HepG2 (cell line): ENCODE measurements around the gene INO80B. TPM values are rescaled to one million over a fixed set of nuclear protein-coding genes. Genes with fewer than 3 reads are reported as not detected.

Experiments used
- CENPBD1 ChIP-seq: sonication (generic); formaldehyde crosslinking; IDR thresholded peaks from 2 replicates; pipeline ENCODE4 v1.8.0; 2022; ENCODE audit warnings: missing genetic modification reagents, low read depth, mild to moderate bottlenecking, borderline replicate concordance
- ISL2 ChIP-seq: sonication (generic); formaldehyde crosslinking; IDR thresholded peaks from 2 replicates; pipeline ENCODE4 v1.5.0; 2020; ENCODE audit warnings: missing genetic modification reagents
- MEIS2 ChIP-seq: sonication (generic); formaldehyde crosslinking; IDR thresholded peaks from 2 replicates; pipeline ENCODE4 v1.9.0; 2021; ENCODE audit warnings: mild to moderate bottlenecking, missing genetic modification reagents
- MXD4 ChIP-seq: IDR thresholded peaks from 2 replicates; pipeline ENCODE4 v1.6.1; 2016; ENCODE audit warnings: mild to moderate bottlenecking, missing biosample characterization, missing genetic modification reagents
- PAX8 ChIP-seq: sonication (generic); formaldehyde crosslinking; IDR thresholded peaks from 2 replicates; pipeline ENCODE4 v1.8.0; 2022; ENCODE audit warnings: mild to moderate bottlenecking, missing genetic modification reagents, borderline replicate concordance
- PHB2 ChIP-seq: fragments of 450-650 bp; IDR thresholded peaks from 2 replicates; pipeline ENCODE4 v1.6.1; 2018; ENCODE audit not compliant: partially characterized antibody
- RXRA ChIP-seq: sonication (generic); formaldehyde crosslinking; IDR thresholded peaks from 2 replicates; pipeline ENCODE4 v1.5.1; 2020; ENCODE audit warnings: missing genetic modification reagents
- SAP130 ChIP-seq: IDR thresholded peaks from 2 replicates; pipeline ENCODE4 v1.6.1; 2016; ENCODE audit warnings: low read depth
- TMF1 ChIP-seq: sonication (generic); formaldehyde crosslinking; IDR thresholded peaks from 2 replicates; pipeline ENCODE4 v1.8.1; 2022; ENCODE audit warnings: low read depth, missing genetic modification reagents
- ZBTB1 ChIP-seq: sonication (generic); formaldehyde crosslinking; IDR thresholded peaks from 2 replicates; pipeline ENCODE4 v1.4.0; 2020; ENCODE audit warnings: missing genetic modification reagents, borderline replicate concordance
- ZHX1 ChIP-seq: sonication (generic); formaldehyde crosslinking; IDR thresholded peaks from 2 replicates; pipeline ENCODE4 v1.8.1; 2022; ENCODE audit warnings: low read depth, mild to moderate bottlenecking, missing genetic modification reagents
- ZNF12 ChIP-seq: sonication (generic); formaldehyde crosslinking; IDR thresholded peaks from 2 replicates; pipeline ENCODE4 v1.5.0; 2020; ENCODE audit warnings: missing genetic modification reagents
- ZNF138 ChIP-seq: sonication (generic); formaldehyde crosslinking; IDR thresholded peaks from 2 replicates; pipeline ENCODE4 v1.5.0; 2020; ENCODE audit warnings: mild to moderate bottlenecking, low read depth, missing genetic modification reagents
- ZNF3 ChIP-seq: IDR thresholded peaks from 2 replicates; pipeline ENCODE4 v1.7.0; 2017; ENCODE audit warnings: inconsistent platforms
- ZNF30 ChIP-seq: sonication (generic); formaldehyde crosslinking; IDR thresholded peaks from 2 replicates; pipeline ENCODE4 v1.5.0; 2020; ENCODE audit warnings: mild to moderate bottlenecking, missing genetic modification reagents
- ZNF468 ChIP-seq: sonication (generic); formaldehyde crosslinking; IDR thresholded peaks from 2 replicates; pipeline ENCODE4 v1.8.0; 2022; ENCODE audit warnings: mild to moderate bottlenecking, moderate library complexity, missing genetic modification reagents
- ZNF75D ChIP-seq: sonication (generic); formaldehyde crosslinking; IDR thresholded peaks from 2 replicates; pipeline ENCODE4 v1.8.1; 2023; ENCODE audit warnings: missing genetic modification reagents, mild to moderate bottlenecking, borderline replicate concordance
- polyA plus RNA-seq, 8 experiments: library from polyadenylated mRNA; depleted of rRNA in 3 of 8; stranded (reverse) in 7 of 8; unstranded in 1 of 8; fragments of >200 nt; fragmentation: Illumina TruSeq in 4 of 8; extraction: Trizol in 4 of 8; gene quantifications; 2 replicates each; pipeline versions ENCODE4 v1.2.1 to v1.2.3, GENCODE V29; 2011 to 2016; ENCODE audit warnings: low read depth in 4 of 8, missing spikeins in 1 of 8, mixed read lengths in 1 of 8; ENCODE audit not compliant: insufficient read depth in 1 of 8
- total RNA-seq, 5 experiments: library from RNA; depleted of rRNA; stranded (reverse); fragments of >200 nt; fragmentation: Illumina TruSeq; extraction: Trizol; gene quantifications; 2 replicates each; pipeline ENCODE4 v1.2.3, GENCODE V29; 2016; ENCODE audit warnings: low read depth in 1 of 5
- TF ChIP-seq, protein P1 (sequence below): sonication (generic); formaldehyde crosslinking; IDR thresholded peaks from 2 replicates; pipeline ENCODE4 v1.8.1; 2022; ENCODE audit warnings: mild to moderate bottlenecking, missing genetic modification reagents
- TF ChIP-seq, protein P2 (sequence below): IDR thresholded peaks from 2 replicates; pipeline ENCODE4 v1.4.0; 2020; ENCODE audit warnings: mild to moderate bottlenecking, missing genetic modification reagents

Gene INO80B
- total and polyA plus RNA-seq, 2 of the 13 experiments (the other 11 are each of a cell fraction or from before 2014, with no cell fraction given) = 6.2 to 14.5 TPM

DNA sequence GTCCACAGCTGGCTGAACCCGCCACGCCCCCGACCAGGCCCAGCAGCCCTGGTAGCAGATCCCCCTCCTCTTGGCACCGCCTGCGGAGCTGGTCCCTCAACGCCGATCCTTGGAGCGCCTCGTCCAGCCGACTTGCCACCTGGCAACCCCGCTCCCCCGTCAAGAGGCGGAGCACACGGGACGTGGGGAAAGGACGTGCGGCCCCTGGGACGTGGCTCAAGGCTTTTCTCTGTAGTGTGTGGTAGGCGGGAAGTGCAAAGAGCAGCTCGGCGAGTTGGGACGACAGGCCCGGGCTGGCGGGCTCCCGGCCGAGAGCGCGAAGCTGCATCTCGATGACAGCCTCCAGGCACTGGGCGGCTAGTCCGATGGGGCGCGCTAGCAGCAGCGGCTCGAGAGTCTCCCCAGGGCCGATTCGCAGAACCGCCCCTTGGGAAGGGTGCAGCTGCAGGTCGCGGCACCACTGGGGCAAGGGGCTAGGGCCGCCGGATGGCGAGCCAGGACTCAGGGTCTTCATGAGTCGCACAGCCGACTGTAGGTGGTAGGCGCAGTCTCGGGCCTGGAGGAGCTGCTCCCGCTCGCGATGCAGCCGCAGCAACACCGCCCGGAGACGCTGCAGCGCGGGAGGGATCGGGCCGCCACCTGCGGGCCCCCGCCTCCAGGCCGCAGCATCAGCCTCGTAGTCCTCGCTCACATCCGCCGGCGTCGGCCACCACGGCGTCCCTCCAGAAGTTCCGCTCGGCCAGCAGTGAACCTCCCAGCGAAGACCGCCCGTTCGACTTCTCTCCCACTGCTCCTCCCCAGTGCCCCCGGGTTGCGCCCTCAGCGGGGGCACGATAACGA lies 27.3 kb downstream of the INO80B start (continued):
- TF ChIP-seq ZNF138 (CRISPR knock-in tag) (peak; percentile 94), RXRA (CRISPR knock-in tag) (peak; percentile 13; the same call in 1 of the 2 replicates), ZNF468 (CRISPR knock-in tag) (peak; percentile 45; the same call in 1 of the 2 replicates), ZNF30 (peak; percentile 92), MXD4 (no peak), TMF1 (no peak; the same call in none of the 2 replicates), ZBTB1 (CRISPR knock-in tag) (0 out of 2 replicates have a peak, but pooled peaks have one; percentile 7), ZNF3 (CRISPR knock-in tag) (0 out of 2 replicates have a peak, but pooled peaks have one; percentile 5), ZNF12 (CRISPR knock-in tag) (no peak), PHB2 (no peak), MEIS2 (peak; percentile 72), PAX8 (no peak), CENPBD1 (CRISPR knock-in tag) (no peak), ZNF75D (CRISPR knock-in tag) (no peak), ZHX1 (CRISPR knock-in tag) (no peak; the same call in 1 of the 2 replicates), ISL2 (CRISPR knock-in tag) (peak; percentile 66; the same call in 1 of the 2 replicates), SAP130 (CRISPR knock-in tag) (peak; percentile 36; the same call in 1 of the 2 replicates)
- TF ChIP-seq, protein P1, sequence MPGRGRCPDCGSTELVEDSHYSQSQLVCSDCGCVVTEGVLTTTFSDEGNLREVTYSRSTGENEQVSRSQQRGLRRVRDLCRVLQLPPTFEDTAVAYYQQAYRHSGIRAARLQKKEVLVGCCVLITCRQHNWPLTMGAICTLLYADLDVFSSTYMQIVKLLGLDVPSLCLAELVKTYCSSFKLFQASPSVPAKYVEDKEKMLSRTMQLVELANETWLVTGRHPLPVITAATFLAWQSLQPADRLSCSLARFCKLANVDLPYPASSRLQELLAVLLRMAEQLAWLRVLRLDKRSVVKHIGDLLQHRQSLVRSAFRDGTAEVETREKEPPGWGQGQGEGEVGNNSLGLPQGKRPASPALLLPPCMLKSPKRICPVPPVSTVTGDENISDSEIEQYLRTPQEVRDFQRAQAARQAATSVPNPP (CRISPR knock-in tag) = peak; percentile 63; the same call in 1 of the 2 replicates
- TF ChIP-seq, protein P2, sequence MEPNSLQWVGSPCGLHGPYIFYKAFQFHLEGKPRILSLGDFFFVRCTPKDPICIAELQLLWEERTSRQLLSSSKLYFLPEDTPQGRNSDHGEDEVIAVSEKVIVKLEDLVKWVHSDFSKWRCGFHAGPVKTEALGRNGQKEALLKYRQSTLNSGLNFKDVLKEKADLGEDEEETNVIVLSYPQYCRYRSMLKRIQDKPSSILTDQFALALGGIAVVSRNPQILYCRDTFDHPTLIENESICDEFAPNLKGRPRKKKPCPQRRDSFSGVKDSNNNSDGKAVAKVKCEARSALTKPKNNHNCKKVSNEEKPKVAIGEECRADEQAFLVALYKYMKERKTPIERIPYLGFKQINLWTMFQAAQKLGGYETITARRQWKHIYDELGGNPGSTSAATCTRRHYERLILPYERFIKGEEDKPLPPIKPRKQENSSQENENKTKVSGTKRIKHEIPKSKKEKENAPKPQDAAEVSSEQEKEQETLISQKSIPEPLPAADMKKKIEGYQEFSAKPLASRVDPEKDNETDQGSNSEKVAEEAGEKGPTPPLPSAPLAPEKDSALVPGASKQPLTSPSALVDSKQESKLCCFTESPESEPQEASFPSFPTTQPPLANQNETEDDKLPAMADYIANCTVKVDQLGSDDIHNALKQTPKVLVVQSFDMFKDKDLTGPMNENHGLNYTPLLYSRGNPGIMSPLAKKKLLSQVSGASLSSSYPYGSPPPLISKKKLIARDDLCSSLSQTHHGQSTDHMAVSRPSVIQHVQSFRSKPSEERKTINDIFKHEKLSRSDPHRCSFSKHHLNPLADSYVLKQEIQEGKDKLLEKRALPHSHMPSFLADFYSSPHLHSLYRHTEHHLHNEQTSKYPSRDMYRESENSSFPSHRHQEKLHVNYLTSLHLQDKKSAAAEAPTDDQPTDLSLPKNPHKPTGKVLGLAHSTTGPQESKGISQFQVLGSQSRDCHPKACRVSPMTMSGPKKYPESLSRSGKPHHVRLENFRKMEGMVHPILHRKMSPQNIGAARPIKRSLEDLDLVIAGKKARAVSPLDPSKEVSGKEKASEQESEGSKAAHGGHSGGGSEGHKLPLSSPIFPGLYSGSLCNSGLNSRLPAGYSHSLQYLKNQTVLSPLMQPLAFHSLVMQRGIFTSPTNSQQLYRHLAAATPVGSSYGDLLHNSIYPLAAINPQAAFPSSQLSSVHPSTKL (CRISPR knock-in tag) = no peak; the same call in 1 of the 2 replicates
